ENCODE measurements around the gene THTPA. TPM values are rescaled to one million over a fixed set of nuclear protein-coding genes. Genes with fewer than 3 reads are reported as not detected.
A peak's percentile ranks its signal among the peaks of the same experiment; 100 is the strongest.

The THTPA gene
- total and polyA plus RNA-seq, 2 of the 13 experiments (the other 11 are each of a cell fraction or from before 2014, with no cell fraction given) = 7.4 to 8.7 TPM

- TF ChIP-seq, protein P1, sequence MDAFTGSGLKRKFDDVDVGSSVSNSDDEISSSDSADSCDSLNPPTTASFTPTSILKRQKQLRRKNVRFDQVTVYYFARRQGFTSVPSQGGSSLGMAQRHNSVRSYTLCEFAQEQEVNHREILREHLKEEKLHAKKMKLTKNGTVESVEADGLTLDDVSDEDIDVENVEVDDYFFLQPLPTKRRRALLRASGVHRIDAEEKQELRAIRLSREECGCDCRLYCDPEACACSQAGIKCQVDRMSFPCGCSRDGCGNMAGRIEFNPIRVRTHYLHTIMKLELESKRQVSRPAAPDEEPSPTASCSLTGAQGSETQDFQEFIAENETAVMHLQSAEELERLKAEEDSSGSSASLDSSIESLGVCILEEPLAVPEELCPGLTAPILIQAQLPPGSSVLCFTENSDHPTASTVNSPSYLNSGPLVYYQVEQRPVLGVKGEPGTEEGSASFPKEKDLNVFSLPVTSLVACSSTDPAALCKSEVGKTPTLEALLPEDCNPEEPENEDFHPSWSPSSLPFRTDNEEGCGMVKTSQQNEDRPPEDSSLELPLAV (CRISPR knock-in tag; conservative IDR thresholded peaks at IDR 0.05; ENCODE audit: low read depth) = no peak
- TF ChIP-seq, protein P2, sequence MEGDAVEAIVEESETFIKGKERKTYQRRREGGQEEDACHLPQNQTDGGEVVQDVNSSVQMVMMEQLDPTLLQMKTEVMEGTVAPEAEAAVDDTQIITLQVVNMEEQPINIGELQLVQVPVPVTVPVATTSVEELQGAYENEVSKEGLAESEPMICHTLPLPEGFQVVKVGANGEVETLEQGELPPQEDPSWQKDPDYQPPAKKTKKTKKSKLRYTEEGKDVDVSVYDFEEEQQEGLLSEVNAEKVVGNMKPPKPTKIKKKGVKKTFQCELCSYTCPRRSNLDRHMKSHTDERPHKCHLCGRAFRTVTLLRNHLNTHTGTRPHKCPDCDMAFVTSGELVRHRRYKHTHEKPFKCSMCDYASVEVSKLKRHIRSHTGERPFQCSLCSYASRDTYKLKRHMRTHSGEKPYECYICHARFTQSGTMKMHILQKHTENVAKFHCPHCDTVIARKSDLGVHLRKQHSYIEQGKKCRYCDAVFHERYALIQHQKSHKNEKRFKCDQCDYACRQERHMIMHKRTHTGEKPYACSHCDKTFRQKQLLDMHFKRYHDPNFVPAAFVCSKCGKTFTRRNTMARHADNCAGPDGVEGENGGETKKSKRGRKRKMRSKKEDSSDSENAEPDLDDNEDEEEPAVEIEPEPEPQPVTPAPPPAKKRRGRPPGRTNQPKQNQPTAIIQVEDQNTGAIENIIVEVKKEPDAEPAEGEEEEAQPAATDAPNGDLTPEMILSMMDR (CRISPR knock-in tag; IDR thresholded peaks at IDR 0.05) = 0 out of 2 replicates have a peak, but pooled peaks have one; percentile 1
- TF ChIP-seq ZNF567 (CRISPR knock-in tag; IDR thresholded peaks at IDR 0.05; ENCODE audit: borderline replicate concordance) = peak; percentile 12; the same call in 1 of the 2 replicates
- peak; percentile 39; the same call in 1 of the 2 replicates for TF ChIP-seq MXD3 (CRISPR knock-in tag; IDR thresholded peaks at IDR 0.05)
- no peak for TF ChIP-seq ZNF652 (CRISPR knock-in tag; IDR thresholded peaks at IDR 0.05; ENCODE audit: borderline replicate concordance, low read depth)
- TF ChIP-seq, protein P3, sequence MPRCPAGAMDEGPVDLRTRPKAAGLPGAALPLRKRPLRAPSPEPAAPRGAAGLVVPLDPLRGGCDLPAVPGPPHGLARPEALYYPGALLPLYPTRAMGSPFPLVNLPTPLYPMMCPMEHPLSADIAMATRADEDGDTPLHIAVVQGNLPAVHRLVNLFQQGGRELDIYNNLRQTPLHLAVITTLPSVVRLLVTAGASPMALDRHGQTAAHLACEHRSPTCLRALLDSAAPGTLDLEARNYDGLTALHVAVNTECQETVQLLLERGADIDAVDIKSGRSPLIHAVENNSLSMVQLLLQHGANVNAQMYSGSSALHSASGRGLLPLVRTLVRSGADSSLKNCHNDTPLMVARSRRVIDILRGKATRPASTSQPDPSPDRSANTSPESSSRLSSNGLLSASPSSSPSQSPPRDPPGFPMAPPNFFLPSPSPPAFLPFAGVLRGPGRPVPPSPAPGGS (CRISPR knock-in tag; IDR thresholded peaks at IDR 0.05) = no peak; the same call in 1 of the 2 replicates
- TF ChIP-seq ZNF251 (CRISPR knock-in tag; IDR thresholded peaks at IDR 0.05) = no peak
- no peak for TF ChIP-seq TOE1 (CRISPR knock-in tag; IDR thresholded peaks at IDR 0.05)
- peak; percentile 72; the same call in 1 of the 2 replicates for TF ChIP-seq LBX2 (CRISPR knock-in tag; IDR thresholded peaks at IDR 0.05; ENCODE audit: borderline replicate concordance)
- peak; percentile 16 for TF ChIP-seq HNRNPH1 (optimal IDR thresholded peaks at IDR 0.05; ENCODE audit: low read depth, low read length)
- TF ChIP-seq AGO2 (optimal IDR thresholded peaks at IDR 0.05; ENCODE audit: low read depth, low read length) = peak; percentile 70
- no peak for TF ChIP-seq ZNF790 (CRISPR knock-in tag; IDR thresholded peaks at IDR 0.05; ENCODE audit: borderline replicate concordance)
- no peak for TF ChIP-seq MIER3 (CRISPR knock-in tag; IDR thresholded peaks at IDR 0.05; ENCODE audit: borderline replicate concordance)
- TF ChIP-seq TAF15 (IDR thresholded peaks at IDR 0.05; ENCODE audit: low read depth, low read length, poor library complexity, severe bottlenecking) = peak; percentile 22
- TF ChIP-seq NRL (CRISPR knock-in tag; IDR thresholded peaks at IDR 0.05; ENCODE audit: borderline replicate concordance) = peak; percentile 70; the same call in 1 of the 2 replicates
- TF ChIP-seq ZNF3 (CRISPR knock-in tag; IDR thresholded peaks at IDR 0.05) = no peak
- TF ChIP-seq ZNF282 (IDR thresholded peaks at IDR 0.05; ENCODE audit: partially characterized antibody) = peak; percentile 47
These were observed 5.2 kb upstream of the THTPA start (continued) for GRCh38 chr14:23550812-23551265.

Measured in HepG2 (cell line).